PC-3 (cell line): ENCODE results near the gene SP1.

Experiments used
- CTCF ChIP-seq: fragments of 300-600 bp; sonication (generic); conservative IDR thresholded peaks from 2 replicates; pipeline ENCODE4 v1.5.1; 2017; ENCODE audit warnings: antibody characterized with exemption, low read depth, mild to moderate bottlenecking, low read length
- EZH2 ChIP-seq: fragments of 300-600 bp; sonication (generic); IDR thresholded peaks from one replicate; pipeline ENCODE4 v1.6.1; 2017; ENCODE audit warnings: antibody characterized with exemption, mild to moderate bottlenecking, low read length; ENCODE audit not compliant: unreplicated experiment
- EZH2phosphoT487 ChIP-seq: fragments of 300-600 bp; sonication (generic); IDR thresholded peaks from 2 replicates; pipeline ENCODE4 v1.6.1; 2018; ENCODE audit warnings: mild to moderate bottlenecking, antibody characterized with exemption, low read length, borderline replicate concordance

GRCh38 chr12:53459097-53459496 is 79.1 kb downstream of the SP1 start:
- TF ChIP-seq CTCF (no peak), EZH2phosphoT487 (no peak), EZH2 (no peak)
